ENCODE measurements around the gene COX5A. TPM values are rescaled to one million over a fixed set of nuclear protein-coding genes. Genes with fewer than 3 reads are reported as not detected.

Gene COX5A
- total and polyA plus RNA-seq, 2 of the 13 experiments (the other 11 are each of a cell fraction or from before 2014, with no cell fraction given): 158 to 218 TPM

- peak; percentile 68 for TF ChIP-seq BCL6 (CRISPR knock-in tag; IDR thresholded peaks at IDR 0.05)
- no peak for TF ChIP-seq TSC22D2 (CRISPR knock-in tag; IDR thresholded peaks at IDR 0.05; ENCODE audit: borderline replicate concordance)
- no peak for TF ChIP-seq ZFP36 (IDR thresholded peaks at IDR 0.05; ENCODE audit: borderline replicate concordance, low read depth, low read length, partially characterized antibody)
- no peak for TF ChIP-seq CCDC6 (CRISPR knock-in tag; IDR thresholded peaks at IDR 0.05)
- TF ChIP-seq ZFP1 (CRISPR knock-in tag; IDR thresholded peaks at IDR 0.05): no peak
- no peak for TF ChIP-seq ZSCAN9 (CRISPR knock-in tag; IDR thresholded peaks at IDR 0.05; ENCODE audit: borderline replicate concordance)
- no peak for TF ChIP-seq FOXK1 (CRISPR knock-in tag; IDR thresholded peaks at IDR 0.05; ENCODE audit: borderline replicate concordance, low read depth)
- 0 out of 2 replicates have a peak, but pooled peaks have one; percentile 18 for TF ChIP-seq MEF2D (CRISPR knock-in tag; IDR thresholded peaks at IDR 0.05)
- no peak for TF ChIP-seq BRCA1 (CRISPR knock-in tag; IDR thresholded peaks at IDR 0.05)
- TF ChIP-seq SRSF1 (optimal IDR thresholded peaks at IDR 0.05; ENCODE audit: low read depth, low read length): no peak
- no peak for TF ChIP-seq ZNF367 (CRISPR knock-in tag; IDR thresholded peaks at IDR 0.05; ENCODE audit: borderline replicate concordance)
- TF ChIP-seq ZNF275 (CRISPR knock-in tag; IDR thresholded peaks at IDR 0.05; ENCODE audit: borderline replicate concordance): no peak
- no peak for TF ChIP-seq ESRRA (CRISPR knock-in tag; IDR thresholded peaks at IDR 0.05; ENCODE audit: low read depth)
- TF ChIP-seq ZNF446 (CRISPR knock-in tag; IDR thresholded peaks at IDR 0.05): no peak
- no peak for TF ChIP-seq ZNF33B (CRISPR knock-in tag; IDR thresholded peaks at IDR 0.05)
- no peak for TF ChIP-seq SUZ12 (IDR thresholded peaks at IDR 0.05; ENCODE audit: low read depth, low read length)
- TF ChIP-seq CC2D1A (CRISPR knock-in tag; IDR thresholded peaks at IDR 0.05): no peak
- TF ChIP-seq FOXJ3 (CRISPR knock-in tag; IDR thresholded peaks at IDR 0.05; ENCODE audit: borderline replicate concordance): 0 out of 2 replicates have a peak, but pooled peaks have one; percentile 45
- TF ChIP-seq TARDBP (CRISPR knock-in tag; IDR thresholded peaks at IDR 0.05): no peak
- TF ChIP-seq SP1 (IDR thresholded peaks at IDR 0.05): no peak
- no peak for TF ChIP-seq SP1 (CRISPR knock-in tag; IDR thresholded peaks at IDR 0.05)
- TF ChIP-seq, protein P1, sequence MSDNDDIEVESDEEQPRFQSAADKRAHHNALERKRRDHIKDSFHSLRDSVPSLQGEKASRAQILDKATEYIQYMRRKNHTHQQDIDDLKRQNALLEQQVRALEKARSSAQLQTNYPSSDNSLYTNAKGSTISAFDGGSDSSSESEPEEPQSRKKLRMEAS (IDR thresholded peaks at IDR 0.05): 0 out of 2 replicates have a peak, but pooled peaks have one; percentile 26
- no peak for TF ChIP-seq ELF4 (CRISPR knock-in tag; IDR thresholded peaks at IDR 0.05; ENCODE audit: borderline replicate concordance)
- no peak for TF ChIP-seq SMC3 (IDR thresholded peaks at IDR 0.05; ENCODE audit: low read length)
- TF ChIP-seq, protein P2, sequence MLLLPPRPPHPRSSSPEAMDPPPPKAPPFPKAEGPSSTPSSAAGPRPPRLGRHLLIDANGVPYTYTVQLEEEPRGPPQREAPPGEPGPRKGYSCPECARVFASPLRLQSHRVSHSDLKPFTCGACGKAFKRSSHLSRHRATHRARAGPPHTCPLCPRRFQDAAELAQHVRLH (CRISPR knock-in tag; IDR thresholded peaks at IDR 0.05; ENCODE audit: borderline replicate concordance, low read depth): no peak
- TF ChIP-seq TAF15 (IDR thresholded peaks at IDR 0.05; ENCODE audit: low read depth, low read length, poor library complexity, severe bottlenecking): no peak
- no peak for TF ChIP-seq SRSF4 (IDR thresholded peaks at IDR 0.05; ENCODE audit: low read depth, low read length, poor library complexity, severe bottlenecking)
- TF ChIP-seq GPN1 (CRISPR knock-in tag; IDR thresholded peaks at IDR 0.05; ENCODE audit: borderline replicate concordance): no peak
- no peak for TF ChIP-seq IRF1 (CRISPR knock-in tag; IDR thresholded peaks at IDR 0.05; ENCODE audit: low read depth)
- TF ChIP-seq ZNF780A (CRISPR knock-in tag; IDR thresholded peaks at IDR 0.05): no peak
- TF ChIP-seq TCF7 (IDR thresholded peaks at IDR 0.05; ENCODE audit: low read depth): peak; percentile 37; the same call in 1 of the 2 replicates
- TF ChIP-seq SMYD3 (CRISPR knock-in tag; IDR thresholded peaks at IDR 0.05): no peak
- TF ChIP-seq RBFOX2 (IDR thresholded peaks at IDR 0.05; ENCODE audit: low read depth, low read length): peak; percentile 35; the same call in 1 of the 2 replicates
Observed at GRCh38 chr15:74928771-74929198, 9.1 kb downstream of the COX5A start (continued).

Data from HepG2 (cell line).